HEK293T (cell line): ENCODE measurements around the gene SLC6A7.

Experiments used
- ARNT ChIP-seq: fragments of 450-650 bp; IDR thresholded peaks from 2 replicates; pipeline ENCODE4 v1.6.1; 2017; ENCODE audit warnings: mild to moderate bottlenecking
- BHLHE40 ChIP-seq: fragments of 450-650 bp; IDR thresholded peaks from 2 replicates; pipeline ENCODE4 v1.6.1; 2016; ENCODE audit warnings: mild to moderate bottlenecking, moderate library complexity, borderline replicate concordance
- FOXA1 ChIP-seq: fragments of 450-650 bp; IDR thresholded peaks from 2 replicates; pipeline ENCODE4 v1.6.1; 2016; ENCODE audit warnings: mild to moderate bottlenecking
- LEF1 ChIP-seq: fragments of 450-650 bp; IDR thresholded peaks from 2 replicates; pipeline ENCODE4 v1.6.1; 2017; ENCODE audit warnings: mild to moderate bottlenecking, borderline replicate concordance
- NFRKB ChIP-seq: fragments of 450-650 bp; IDR thresholded peaks from 2 replicates; pipeline ENCODE4 v1.6.1; 2016; ENCODE audit warnings: mild to moderate bottlenecking, moderate library complexity
- SP1 ChIP-seq: fragments of 450-650 bp; IDR thresholded peaks from 2 replicates; pipeline ENCODE4 v1.6.1; 2017
- ZNF384 ChIP-seq: fragments of 450-650 bp; IDR thresholded peaks from 2 replicates; pipeline ENCODE4 v1.6.1; 2016

- TF ChIP-seq ZNF384, result no peak
- no peak for TF ChIP-seq FOXA1
- no peak for TF ChIP-seq SP1
- no peak for TF ChIP-seq ARNT
- no peak for TF ChIP-seq BHLHE40
- no peak for TF ChIP-seq NFRKB
- no peak for TF ChIP-seq LEF1
These were observed 35.2 kb upstream of the SLC6A7 start for GRCh38 chr5:150154618-150155128.
